Activated gamma-delta T cell (primary cell): ENCODE results near the gene SLC9A8.
"Not testable (repeated sequence)": the region's sequence is repeated elsewhere in the genome, so short reads cannot be mapped to it uniquely, and the experiment has no call there.

Experiments
- DNase-seq: peaks from one replicate; lab custom pipeline; 2025; lab: John Stamatoyannopoulos, UW

Gene SLC9A8

GRCh38 chr20:49893242-49894072 is 80.8 kb downstream of the SLC9A8 start:
- no peak for DNase-seq

GRCh38 chr20:49894073-49894470 is 81.4 kb downstream of the SLC9A8 start:
- no peak for DNase-seq

GRCh38 chr20:49895474-49896093 is 83.0 kb downstream of the SLC9A8 start:
- DNase-seq: not testable (repeated sequence)

GRCh38 chr20:49896204-49896603 is 83.6 kb downstream of the SLC9A8 start:
- DNase-seq: no peak

- no peak for DNase-seq
Measured at GRCh38 chr20:49899541-49900383, 87.1 kb downstream of the SLC9A8 start.

GRCh38 chr20:49901588-49901987 is 89.0 kb downstream of the SLC9A8 start:
- no peak for DNase-seq

- DNase-seq: no peak
Measured at GRCh38 chr20:49904440-49905214, 92.0 kb downstream of the SLC9A8 start.

- DNase-seq: no peak
Measured at GRCh38 chr20:49905415-49906091, 92.9 kb downstream of the SLC9A8 start.

GRCh38 chr20:49906101-49906604 is 93.5 kb downstream of the SLC9A8 start:
- DNase-seq: no peak

GRCh38 chr20:49906615-49907154 is 94.1 kb downstream of the SLC9A8 start:
- DNase-seq: no peak

- no peak for DNase-seq
Measured at GRCh38 chr20:49907405-49908257, 95.0 kb downstream of the SLC9A8 start.

- no peak for DNase-seq
Measured at GRCh38 chr20:49908258-49908565, 95.6 kb downstream of the SLC9A8 start.

GRCh38 chr20:49909499-49910339 is 97.1 kb downstream of the SLC9A8 start:
- DNase-seq: no peak

- no peak for DNase-seq
Measured at GRCh38 chr20:49910340-49910706, 97.7 kb downstream of the SLC9A8 start.

- no peak for DNase-seq
Measured at GRCh38 chr20:49913399-49914047, 100.9 kb downstream of the SLC9A8 start.

- DNase-seq: no peak
Measured at GRCh38 chr20:49914310-49915117, 101.9 kb downstream of the SLC9A8 start.

- no peak for DNase-seq
Measured at GRCh38 chr20:49915118-49915379, 102.4 kb downstream of the SLC9A8 start.
